Epithelial cell of esophagus (primary cell): ENCODE measurements around the gene SPPL2C.

Experiments
- DNase-seq: peaks from one replicate; pipeline ENCODE4 v3.0.0; 2010; ENCODE audit warnings: low read depth
- H3K4me3 ChIP-seq: 2 replicates; pipeline ENCODE4 v1.5.1; 2011; ENCODE audit warnings: mild to moderate bottlenecking, low read length, control low read depth
- TF ChIP-seq, protein P1 (sequence below): IDR thresholded peaks from 2 replicates; pipeline ENCODE4 v1.5.1; 2011; ENCODE audit warnings: low read depth, mild to moderate bottlenecking, low read length, control low read depth, inconsistent platforms; ENCODE audit not compliant: insufficient read depth; ENCODE audit errors: missing control alignments

The SPPL2C gene

GRCh38 chr17:45867702-45868101, 23.0 kb downstream of the SPPL2C start:
- DNase-seq, result no peak
- H3K4me3 ChIP-seq, result no peak overlapping the region
- TF ChIP-seq, protein P1, sequence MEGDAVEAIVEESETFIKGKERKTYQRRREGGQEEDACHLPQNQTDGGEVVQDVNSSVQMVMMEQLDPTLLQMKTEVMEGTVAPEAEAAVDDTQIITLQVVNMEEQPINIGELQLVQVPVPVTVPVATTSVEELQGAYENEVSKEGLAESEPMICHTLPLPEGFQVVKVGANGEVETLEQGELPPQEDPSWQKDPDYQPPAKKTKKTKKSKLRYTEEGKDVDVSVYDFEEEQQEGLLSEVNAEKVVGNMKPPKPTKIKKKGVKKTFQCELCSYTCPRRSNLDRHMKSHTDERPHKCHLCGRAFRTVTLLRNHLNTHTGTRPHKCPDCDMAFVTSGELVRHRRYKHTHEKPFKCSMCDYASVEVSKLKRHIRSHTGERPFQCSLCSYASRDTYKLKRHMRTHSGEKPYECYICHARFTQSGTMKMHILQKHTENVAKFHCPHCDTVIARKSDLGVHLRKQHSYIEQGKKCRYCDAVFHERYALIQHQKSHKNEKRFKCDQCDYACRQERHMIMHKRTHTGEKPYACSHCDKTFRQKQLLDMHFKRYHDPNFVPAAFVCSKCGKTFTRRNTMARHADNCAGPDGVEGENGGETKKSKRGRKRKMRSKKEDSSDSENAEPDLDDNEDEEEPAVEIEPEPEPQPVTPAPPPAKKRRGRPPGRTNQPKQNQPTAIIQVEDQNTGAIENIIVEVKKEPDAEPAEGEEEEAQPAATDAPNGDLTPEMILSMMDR, result no peak

GRCh38 chr17:45868276-45868675, 23.6 kb downstream of the SPPL2C start:
- no peak for DNase-seq
- TF ChIP-seq, protein P1, result no peak
- no peak overlapping the region for H3K4me3 ChIP-seq

DNA sequence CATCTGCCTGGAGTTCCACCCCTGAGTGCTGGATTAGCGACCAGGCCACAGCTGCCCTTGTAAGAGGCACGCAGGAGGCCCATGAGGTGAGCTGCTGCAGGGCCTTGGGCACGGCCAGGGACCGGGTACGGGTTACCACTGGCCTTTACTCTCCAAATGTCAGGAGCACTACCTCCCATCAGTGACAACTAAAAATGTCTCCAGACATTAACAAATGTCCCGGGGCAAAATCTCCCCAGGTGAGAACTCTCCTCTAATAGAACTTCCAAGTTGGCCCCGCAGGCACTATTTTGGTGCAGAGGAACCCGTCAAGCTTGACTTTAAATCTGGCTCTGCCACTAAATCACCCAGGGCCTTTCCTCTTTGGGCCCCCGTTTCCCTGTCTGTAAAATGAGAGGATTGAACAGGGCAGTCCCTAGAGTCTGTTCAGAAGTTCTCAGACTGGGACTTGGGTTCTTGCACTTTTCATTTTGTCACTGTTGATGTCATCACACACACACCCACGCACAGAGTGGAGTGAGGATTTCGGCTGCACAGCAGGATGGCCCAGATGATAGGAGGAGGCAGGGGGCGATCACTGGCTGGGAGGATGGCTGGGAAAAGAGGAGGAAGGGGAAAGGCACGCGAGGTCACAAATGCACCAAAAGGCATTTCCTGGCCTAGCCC, 25.1 kb downstream of the SPPL2C start:
- TF ChIP-seq, protein P1, result no peak
- no peak overlapping the region for H3K4me3 ChIP-seq
- DNase-seq, result no peak

DNA sequence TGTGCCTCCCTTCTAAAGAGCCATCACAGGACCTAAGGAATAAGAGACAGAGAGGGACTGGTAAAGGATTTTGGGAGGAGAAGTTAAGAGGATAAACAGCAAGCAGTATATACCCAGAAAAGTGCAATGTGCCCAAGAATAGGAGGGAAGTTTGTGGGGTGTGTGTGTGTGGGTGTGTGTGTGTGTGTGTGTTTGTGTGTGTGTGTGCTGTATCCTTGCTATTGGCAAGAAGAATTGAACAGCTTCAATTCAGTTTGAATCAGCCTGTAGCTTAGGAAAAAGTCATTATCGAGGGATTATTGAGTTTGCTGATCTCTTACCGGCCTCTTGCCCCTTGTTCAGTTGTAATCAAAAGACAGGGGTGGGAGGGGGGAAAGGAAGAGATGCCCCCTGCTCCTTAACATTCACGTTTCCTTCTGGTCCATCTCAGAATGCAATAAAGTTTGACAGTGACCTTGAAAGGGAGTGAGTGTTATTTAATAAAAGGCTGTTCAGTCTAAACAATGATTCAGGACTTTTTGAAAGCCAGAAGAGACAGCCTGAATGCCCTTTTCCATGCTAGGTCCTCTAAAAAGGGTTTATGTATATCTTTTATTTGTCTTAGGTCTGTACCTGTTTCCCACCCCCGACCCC, 25.8 kb downstream of the SPPL2C start:
- no peak overlapping the region for H3K4me3 ChIP-seq
- TF ChIP-seq, protein P1, result no peak
- DNase-seq, result no peak

DNA sequence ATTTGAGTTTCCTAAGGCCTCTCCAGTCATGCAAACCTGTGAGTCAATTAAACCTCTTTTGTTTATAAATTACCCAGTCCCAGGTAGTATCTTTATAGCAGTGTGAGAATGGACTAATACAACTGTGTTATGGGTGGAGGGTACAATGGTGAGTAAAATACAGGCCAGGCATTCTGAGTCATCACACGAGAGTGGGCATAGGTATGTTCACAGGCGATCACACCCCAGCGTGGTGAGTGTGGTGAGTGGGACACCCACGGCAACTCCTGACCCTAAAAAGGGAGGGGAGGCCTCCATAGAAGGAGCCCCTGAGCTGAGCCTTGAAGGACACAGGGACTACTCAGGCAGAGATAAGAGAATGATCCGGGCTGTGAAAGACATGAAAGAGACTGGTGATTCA, 27.0 kb downstream of the SPPL2C start:
- TF ChIP-seq, protein P1, result no peak
- no peak for DNase-seq

DNA sequence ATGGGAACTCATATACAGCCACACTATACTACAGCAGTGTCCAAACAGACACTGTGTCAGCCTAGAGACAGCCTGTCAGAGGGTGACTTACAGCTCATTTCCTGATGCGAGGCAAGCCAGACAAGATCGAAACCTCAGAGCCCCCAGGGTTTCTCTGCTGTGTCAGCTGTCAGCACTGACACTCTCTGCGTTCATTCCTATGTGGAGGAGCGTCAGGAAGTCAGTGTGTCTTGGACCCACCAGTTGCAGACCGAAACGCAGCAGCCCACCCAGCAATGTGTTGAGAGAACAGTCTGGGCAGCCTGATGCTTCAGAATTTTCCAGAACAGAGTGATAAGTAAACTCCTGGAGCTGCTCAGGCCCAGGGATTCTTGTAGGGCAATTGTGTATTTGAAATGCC, 29.0 kb downstream of the SPPL2C start:
- no peak overlapping the region for H3K4me3 ChIP-seq
- DNase-seq, result peak; percentile 59
- TF ChIP-seq, protein P1, result no peak

More for the DNA sequence above, 27.0 kb downstream of the SPPL2C start:
- no peak overlapping the region for H3K4me3 ChIP-seq

DNA sequence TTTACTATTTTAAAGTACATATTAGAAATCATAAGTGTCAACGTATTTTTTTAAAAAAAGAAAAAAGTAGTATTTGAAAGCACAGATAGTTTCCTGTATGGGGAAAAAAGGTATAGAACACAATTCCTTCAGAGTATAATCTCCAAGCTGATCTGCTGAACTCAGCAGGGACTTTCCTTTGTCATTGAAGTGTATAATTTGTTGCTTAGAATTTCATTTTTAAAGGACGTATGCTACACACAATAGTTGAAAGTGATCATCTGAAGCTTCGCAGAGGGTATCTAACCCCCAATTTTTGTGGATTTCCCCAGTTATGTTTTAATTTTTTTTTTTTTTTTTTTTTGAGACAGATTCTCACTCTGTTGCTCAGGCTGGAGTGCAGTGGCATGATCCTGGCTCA, 29.5 kb downstream of the SPPL2C start:
- TF ChIP-seq, protein P1, result no peak
- no peak for DNase-seq
- no peak overlapping the region for H3K4me3 ChIP-seq
